ENCODE results near the gene APOL6. TPM values are rescaled to one million over a fixed set of nuclear protein-coding genes. Genes with fewer than 3 reads are reported as not detected.
"Not testable (repeated sequence)": the region's sequence is repeated elsewhere in the genome, so short reads cannot be mapped to it uniquely, and the experiment has no call there.

Gene APOL6
- total RNA-seq, 4 donors from 2014 or later: 5.3 to 19.8 (median 13.0) TPM

DNA sequence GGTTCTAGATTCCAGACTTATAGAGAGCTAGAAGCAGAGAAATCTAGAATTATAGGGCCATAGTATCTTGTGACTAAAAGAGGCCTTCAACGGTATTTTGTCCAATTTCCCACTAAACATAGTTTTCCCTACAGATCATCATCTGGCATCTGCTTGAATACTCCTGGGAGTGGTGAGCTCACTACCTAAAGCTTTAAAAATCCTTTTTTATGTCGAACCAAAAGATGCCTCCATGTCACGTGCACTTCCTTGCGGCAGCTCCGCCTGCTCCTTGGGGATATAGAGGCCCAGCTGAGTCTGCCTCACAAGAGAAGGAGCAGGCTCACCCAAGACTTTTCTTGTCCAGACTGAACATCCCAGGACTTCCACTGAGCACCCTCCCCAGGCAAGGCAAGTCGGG is 26.8 kb upstream of the APOL6 start:
- TF ChIP-seq POLR2A (IDR thresholded peaks at IDR 0.05): no peak
- TF ChIP-seq, protein P1, sequence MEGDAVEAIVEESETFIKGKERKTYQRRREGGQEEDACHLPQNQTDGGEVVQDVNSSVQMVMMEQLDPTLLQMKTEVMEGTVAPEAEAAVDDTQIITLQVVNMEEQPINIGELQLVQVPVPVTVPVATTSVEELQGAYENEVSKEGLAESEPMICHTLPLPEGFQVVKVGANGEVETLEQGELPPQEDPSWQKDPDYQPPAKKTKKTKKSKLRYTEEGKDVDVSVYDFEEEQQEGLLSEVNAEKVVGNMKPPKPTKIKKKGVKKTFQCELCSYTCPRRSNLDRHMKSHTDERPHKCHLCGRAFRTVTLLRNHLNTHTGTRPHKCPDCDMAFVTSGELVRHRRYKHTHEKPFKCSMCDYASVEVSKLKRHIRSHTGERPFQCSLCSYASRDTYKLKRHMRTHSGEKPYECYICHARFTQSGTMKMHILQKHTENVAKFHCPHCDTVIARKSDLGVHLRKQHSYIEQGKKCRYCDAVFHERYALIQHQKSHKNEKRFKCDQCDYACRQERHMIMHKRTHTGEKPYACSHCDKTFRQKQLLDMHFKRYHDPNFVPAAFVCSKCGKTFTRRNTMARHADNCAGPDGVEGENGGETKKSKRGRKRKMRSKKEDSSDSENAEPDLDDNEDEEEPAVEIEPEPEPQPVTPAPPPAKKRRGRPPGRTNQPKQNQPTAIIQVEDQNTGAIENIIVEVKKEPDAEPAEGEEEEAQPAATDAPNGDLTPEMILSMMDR (IDR thresholded peaks at IDR 0.05): no peak
- no peaks in the 10 kb centered on the region for H3K27me3 ChIP-seq
- peaks cover 0 to 9% of the 10 kb centered on the region in 2 donors for H3K4me1 ChIP-seq
- no peak for DNase-seq
- H3K9me3 ChIP-seq: no peaks in the 10 kb centered on the region
- H3K36me3 ChIP-seq: no peaks in the 10 kb centered on the region
- intact Hi-C loops (cut with DNase I; ENCODE audit: low total_unique reads): loop anchor here (10.0 kb wide), 1 partner anchor 303 kb away; no protein-coding TSS in a partner anchor
- H3K4me3 ChIP-seq: no peak overlapping the region
- H3K27ac ChIP-seq: peak overlapping the region; percentile 15 to 74

DNA sequence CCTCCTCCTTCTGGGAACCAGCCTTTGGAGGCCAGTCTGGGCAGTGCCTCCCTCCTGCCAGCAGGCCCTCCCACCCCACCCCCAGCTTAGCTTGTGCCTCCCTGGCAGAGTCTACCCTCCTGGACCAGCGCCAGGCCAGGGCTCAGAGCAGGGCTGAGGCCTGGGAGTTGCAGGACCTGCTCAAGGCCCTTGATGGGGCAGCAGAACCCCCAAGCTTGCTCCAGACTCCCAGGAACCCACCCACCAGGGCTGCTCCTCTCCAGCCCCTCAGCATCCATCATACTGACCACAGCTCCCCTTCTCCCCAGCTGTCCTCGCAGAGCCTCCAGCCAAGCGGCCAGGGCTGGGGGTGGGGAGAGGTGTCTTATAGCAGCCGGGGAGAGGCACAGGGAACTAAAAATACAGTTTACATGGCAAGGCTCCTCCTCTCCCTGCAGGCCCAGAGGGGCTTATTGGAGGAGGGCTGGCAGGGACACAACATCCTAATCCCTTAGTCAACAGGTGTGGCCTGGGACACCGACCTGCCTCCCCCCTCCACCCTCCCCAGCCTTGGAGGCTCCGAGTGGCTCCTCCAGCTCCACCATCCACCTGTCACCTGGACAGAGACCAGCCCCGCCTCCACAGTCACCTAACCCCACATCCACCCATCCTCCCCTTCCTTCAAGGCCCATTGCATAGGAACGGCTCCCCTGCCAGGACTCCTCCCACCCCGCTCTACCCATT is 25.9 kb upstream of the APOL6 start:
- intact Hi-C loops (cut with DNase I; ENCODE audit: low total_unique reads): loop anchor here (10.0 kb wide), 1 partner anchor 302 kb away; no protein-coding TSS in a partner anchor
- no peak for TF ChIP-seq POLR2A (IDR thresholded peaks at IDR 0.05)
- TF ChIP-seq, protein P1 (IDR thresholded peaks at IDR 0.05): no peak
- H3K27ac ChIP-seq: peak overlapping the region in 1 of 2 donors; percentile 74
- DNase-seq: peak in 1 of 2 donors; percentile 36
- H3K27me3 ChIP-seq: no peaks in the 10 kb centered on the region
- no peaks in the 10 kb centered on the region for H3K9me3 ChIP-seq
- peaks cover 0 to 9% of the 10 kb centered on the region in 2 donors for H3K4me1 ChIP-seq
- no peaks in the 10 kb centered on the region for H3K36me3 ChIP-seq
- no peak overlapping the region for H3K4me3 ChIP-seq

DNA sequence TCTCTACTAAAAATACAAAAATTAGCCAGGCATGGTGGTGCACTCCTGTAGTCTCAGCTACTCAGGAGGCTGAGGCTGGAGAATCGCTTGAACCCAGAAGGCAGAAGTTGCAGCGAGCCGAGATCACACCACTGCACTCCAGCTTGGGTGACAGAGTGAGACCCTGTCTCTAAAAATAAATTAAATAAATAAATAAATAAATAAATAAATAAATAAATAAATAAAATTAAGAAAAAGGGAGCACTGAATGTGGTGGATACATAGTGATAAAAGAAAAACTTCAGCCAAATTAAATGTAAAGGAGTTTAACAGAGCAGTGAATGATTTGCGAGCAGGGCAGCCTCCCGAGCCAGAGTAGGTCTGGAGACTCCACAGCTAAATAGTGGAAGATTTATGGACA is 24.4 kb upstream of the APOL6 start:
- H3K36me3 ChIP-seq, H3K4me1 ChIP-seq, H3K9me3 ChIP-seq, H3K4me3 ChIP-seq, DNase-seq, H3K27me3 ChIP-seq, H3K27ac ChIP-seq: not testable (repeated sequence)
- intact Hi-C loops (cut with DNase I; ENCODE audit: low total_unique reads): loop anchor here (10.0 kb wide), 1 partner anchor 301 kb away; no protein-coding TSS in a partner anchor

DNA sequence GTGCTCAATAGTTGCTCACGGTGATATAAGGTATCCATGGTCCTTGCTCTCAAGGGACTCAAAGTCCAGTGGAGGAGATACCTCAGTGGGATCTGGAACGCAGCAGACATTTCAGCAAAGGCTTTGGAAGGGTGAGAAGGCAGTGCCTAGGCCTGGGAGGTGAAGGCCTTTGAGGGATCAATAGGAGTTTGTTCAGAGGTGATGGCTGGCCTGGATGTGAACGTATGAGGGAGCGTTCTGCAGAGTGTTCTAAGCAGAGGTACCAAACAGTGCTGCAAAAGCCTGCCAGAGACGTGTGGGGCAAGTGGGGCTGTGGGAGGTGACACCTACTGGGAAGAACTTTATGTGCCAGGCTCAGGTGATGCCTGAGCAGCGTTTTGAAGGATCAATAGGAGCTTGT is 23.7 kb upstream of the APOL6 start:
- Histone ChIP-seq H3K27ac (no peak overlapping the region), H3K4me1 (peaks cover 0 to 9% of the 10 kb centered on the region in 2 donors), H3K27me3 (no peaks in the 10 kb centered on the region), H3K4me3 (no peak overlapping the region), H3K9me3 (no peaks in the 10 kb centered on the region), H3K36me3 (no peaks in the 10 kb centered on the region)
- intact Hi-C loops (cut with DNase I; ENCODE audit: low total_unique reads): loop anchor here (10.0 kb wide), 1 partner anchor 300 kb away; no protein-coding TSS in a partner anchor
- no peak for TF ChIP-seq POLR2A (IDR thresholded peaks at IDR 0.05)
- TF ChIP-seq, protein P1 (IDR thresholded peaks at IDR 0.05): no peak
- DNase-seq: no peak

DNA sequence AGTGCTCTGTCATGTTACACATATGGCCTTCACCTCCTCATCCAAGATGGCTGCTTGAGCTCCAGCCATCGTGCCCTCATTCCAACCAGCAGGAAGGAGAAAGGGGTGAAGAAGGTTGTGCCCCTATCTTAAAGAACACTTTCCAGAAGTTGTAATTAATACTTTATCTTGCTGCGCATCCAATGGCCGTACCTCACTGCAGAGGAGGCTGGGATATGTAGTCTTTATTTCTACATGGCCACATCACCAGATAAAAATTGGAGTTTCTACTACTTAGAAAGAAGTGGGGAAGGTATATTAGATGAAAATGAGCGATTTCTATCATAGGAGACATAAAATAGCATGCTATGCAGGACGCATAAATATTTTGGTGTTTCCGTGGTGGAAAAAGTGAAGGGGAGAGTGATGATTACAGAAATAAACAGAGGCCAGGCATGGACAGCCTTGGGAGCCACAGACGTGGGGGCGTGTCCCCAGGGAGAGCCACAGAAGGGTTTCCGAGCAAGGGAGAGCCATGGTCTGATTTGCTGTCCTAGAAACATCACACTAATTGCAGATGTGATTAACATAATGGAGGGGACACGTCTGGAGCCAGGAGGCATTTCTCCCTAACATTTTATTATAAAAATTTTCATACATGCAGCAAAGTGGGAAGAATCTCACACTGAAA is 22.3 kb upstream of the APOL6 start:
- H3K4me1 ChIP-seq: peaks cover 0 to 9% of the 10 kb centered on the region in 2 donors
- intact Hi-C loops (cut with DNase I; ENCODE audit: low total_unique reads): loop anchor here (10.0 kb wide), 1 partner anchor 299 kb away; no protein-coding TSS in a partner anchor
- no peak overlapping the region for H3K4me3 ChIP-seq
- H3K27ac ChIP-seq: no peak overlapping the region
- H3K36me3 ChIP-seq: no peaks in the 10 kb centered on the region
- TF ChIP-seq, protein P1 (IDR thresholded peaks at IDR 0.05): no peak
- TF ChIP-seq POLR2A (IDR thresholded peaks at IDR 0.05): no peak
- H3K27me3 ChIP-seq: no peaks in the 10 kb centered on the region
- no peaks in the 10 kb centered on the region for H3K9me3 ChIP-seq
- DNase-seq: no peak

Measured in uterus (tissue), 4 donors.